PFSK-1 (cell line): ENCODE data around the gene ARFIP2.

ENCODE experiments used
- FOXP2 ChIP-seq: optimal IDR thresholded peaks from 2 replicates; pipeline ENCODE3; 2011; ENCODE audit warnings: borderline replicate concordance, control low read depth, inconsistent platforms; ENCODE audit not compliant: insufficient read depth; ENCODE audit errors: extremely low read length, extremely low read depth
- POLR2AphosphoS5 ChIP-seq: IDR thresholded peaks from 2 replicates; pipeline ENCODE4 v1.6.1; 2012; ENCODE audit warnings: low read depth, mild to moderate bottlenecking, control low read depth, low read length, moderate library complexity
- SIN3A ChIP-seq: IDR thresholded peaks from 2 replicates; pipeline ENCODE4 v1.6.1; 2012; ENCODE audit warnings: mild to moderate bottlenecking, low read length, moderate library complexity, borderline replicate concordance; ENCODE audit not compliant: insufficient read depth
- TAF1 ChIP-seq: IDR thresholded peaks from 2 replicates; pipeline ENCODE4 v1.6.1; 2012; ENCODE audit warnings: low read length, control low read depth, borderline replicate concordance; ENCODE audit not compliant: insufficient read depth
- TF ChIP-seq, protein P1 (sequence below), 2 experiments: IDR thresholded peaks; 2 replicates each; pipeline versions ENCODE4 v1.6.1 to v1.8.0; 2011 to 2012; ENCODE audit warnings: low read depth in 2 of 2, low read length in 2 of 2, control low read depth in 1 of 2, inconsistent platforms in 1 of 2, mild to moderate bottlenecking in 1 of 2, moderate library complexity in 1 of 2; ENCODE audit not compliant: insufficient read depth in 1 of 2

The ARFIP2 gene

DNA sequence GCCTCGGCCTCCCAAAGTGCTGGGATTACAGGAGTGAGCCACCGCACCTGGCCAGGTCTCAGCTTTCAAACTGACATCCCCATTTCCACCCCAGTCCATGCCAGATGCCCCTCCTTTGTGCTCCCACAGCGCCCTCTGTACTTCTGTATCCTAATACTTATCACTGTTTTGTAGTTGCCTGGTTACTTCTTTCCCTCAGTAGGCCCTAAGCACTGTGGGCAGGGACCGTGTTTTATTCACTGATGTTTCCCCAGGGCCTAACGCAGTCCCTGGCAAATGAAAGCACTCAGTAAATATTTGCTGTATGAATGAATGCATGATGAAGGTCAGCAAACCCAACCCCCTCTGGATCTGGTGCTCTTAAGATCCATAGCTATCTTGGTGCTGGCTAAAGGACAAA is 5.2 kb downstream of the ARFIP2 start:
- TF ChIP-seq TAF1 (no peak), FOXP2 (no peak), POLR2AphosphoS5 (no peak), SIN3A (no peak)
- TF ChIP-seq, protein P1, sequence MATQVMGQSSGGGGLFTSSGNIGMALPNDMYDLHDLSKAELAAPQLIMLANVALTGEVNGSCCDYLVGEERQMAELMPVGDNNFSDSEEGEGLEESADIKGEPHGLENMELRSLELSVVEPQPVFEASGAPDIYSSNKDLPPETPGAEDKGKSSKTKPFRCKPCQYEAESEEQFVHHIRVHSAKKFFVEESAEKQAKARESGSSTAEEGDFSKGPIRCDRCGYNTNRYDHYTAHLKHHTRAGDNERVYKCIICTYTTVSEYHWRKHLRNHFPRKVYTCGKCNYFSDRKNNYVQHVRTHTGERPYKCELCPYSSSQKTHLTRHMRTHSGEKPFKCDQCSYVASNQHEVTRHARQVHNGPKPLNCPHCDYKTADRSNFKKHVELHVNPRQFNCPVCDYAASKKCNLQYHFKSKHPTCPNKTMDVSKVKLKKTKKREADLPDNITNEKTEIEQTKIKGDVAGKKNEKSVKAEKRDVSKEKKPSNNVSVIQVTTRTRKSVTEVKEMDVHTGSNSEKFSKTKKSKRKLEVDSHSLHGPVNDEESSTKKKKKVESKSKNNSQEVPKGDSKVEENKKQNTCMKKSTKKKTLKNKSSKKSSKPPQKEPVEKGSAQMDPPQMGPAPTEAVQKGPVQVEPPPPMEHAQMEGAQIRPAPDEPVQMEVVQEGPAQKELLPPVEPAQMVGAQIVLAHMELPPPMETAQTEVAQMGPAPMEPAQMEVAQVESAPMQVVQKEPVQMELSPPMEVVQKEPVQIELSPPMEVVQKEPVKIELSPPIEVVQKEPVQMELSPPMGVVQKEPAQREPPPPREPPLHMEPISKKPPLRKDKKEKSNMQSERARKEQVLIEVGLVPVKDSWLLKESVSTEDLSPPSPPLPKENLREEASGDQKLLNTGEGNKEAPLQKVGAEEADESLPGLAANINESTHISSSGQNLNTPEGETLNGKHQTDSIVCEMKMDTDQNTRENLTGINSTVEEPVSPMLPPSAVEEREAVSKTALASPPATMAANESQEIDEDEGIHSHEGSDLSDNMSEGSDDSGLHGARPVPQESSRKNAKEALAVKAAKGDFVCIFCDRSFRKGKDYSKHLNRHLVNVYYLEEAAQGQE (IDR thresholded peaks at IDR 0.05; ENCODE audit: insufficient read depth in 1 of 2, low read depth in 2 of 2, low read length in 2 of 2): no peak

DNA sequence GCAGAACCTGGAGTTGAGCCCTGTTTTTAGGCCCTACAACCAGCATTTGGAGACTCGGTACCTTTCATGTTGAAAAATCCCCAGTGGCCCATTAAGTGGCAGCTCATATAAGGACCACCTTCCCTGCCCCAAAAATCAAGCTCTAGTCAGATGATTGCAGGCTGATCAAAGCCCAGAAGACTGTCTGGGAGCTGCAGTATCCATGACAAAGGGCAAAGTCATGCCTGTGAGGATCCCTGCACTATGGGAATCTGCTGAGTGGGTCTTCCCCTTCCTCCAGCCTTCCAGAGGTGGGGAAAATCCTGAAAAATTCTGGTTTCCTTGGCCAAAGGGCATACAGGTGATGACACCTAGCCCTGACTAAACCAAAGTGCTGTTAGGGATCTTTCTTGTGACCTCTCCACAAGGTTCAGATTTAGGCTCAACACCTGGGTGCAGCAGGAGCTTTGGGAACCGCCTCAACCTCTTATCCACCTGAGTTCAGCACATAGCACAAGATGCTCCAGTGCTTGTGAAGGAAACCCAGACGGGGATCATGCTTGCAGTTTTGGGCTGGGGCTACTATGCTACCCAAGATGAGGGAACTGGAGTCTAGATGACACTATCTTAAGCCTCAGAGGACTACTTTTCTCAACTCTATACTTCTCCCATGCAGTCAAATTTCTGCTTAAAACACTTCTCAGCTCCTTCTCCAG is 6.2 kb downstream of the ARFIP2 start:
- TF ChIP-seq SIN3A (no peak), TAF1 (no peak), POLR2AphosphoS5 (peak; percentile 58; the same call in 1 of the 2 replicates), FOXP2 (no peak)
- TF ChIP-seq, protein P1 (IDR thresholded peaks at IDR 0.05; ENCODE audit: insufficient read depth in 1 of 2, low read depth in 2 of 2, low read length in 2 of 2): no peak

DNA sequence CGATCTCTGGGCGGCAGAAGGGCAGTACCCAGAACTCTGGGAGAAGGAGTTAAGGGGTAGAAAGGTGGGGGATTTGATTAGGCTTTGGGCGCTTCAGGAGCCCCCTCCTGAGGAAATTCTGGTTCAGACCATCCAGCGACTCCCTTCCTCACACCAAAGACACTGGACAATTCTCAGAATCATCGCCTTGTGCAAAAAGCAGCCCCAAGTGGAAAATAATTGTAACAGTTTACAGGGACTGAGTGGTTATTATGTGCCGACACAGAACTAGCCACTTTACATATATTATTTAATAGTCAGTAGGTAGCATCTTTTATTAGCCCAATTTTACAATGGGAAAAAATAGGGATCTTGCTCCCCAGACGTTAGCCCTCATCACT is 6.7 kb downstream of the ARFIP2 start:
- TF ChIP-seq TAF1 (no peak), POLR2AphosphoS5 (no peak), FOXP2 (no peak), SIN3A (no peak)
- TF ChIP-seq, protein P1 (IDR thresholded peaks at IDR 0.05; ENCODE audit: insufficient read depth in 1 of 2, low read depth in 2 of 2, low read length in 2 of 2): no peak

DNA sequence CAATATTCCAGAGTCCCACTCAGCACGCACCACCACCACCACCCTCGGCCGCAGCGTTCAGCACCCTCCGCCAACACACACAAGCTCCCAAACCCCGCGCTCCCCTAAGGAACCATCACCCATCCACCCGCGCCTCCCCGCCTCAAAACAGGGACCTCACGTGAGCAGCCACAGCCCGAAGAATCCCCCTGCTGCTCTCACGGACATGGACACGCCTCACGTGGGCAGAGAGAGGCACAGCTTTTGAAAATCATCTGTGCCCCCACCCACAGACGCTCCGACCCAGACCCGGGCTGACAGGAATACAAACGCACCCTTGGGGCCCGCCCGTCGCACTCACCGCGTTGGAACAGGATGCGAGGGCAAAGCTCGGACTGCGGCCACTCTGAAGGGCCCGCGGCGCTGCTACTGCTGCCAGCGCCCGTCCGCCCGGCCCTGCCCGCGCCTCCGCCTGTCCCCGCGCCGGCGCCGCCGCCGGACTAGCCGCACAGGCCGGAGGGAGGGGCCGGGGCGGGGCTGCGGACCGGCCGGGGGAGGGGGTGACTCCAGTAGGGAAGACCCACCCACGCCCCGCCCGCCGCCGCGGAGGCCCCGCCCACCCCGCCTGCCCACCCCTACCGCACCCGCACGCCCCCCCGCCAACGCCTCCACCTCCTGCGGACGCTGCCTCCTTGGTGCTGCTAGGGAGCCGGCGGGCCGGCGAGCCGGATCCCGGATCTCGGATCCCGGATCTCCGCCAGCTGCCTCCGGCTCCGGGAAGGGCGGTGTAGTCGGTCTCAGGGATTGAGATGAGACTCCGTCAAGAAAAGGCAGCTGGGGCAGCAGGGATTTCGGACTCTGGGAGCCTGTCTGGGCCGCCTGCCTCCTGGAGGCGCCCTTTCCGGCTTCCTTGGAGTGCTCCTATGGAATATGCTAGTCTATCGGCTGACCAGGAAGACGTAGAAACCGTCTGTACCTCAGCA is 7.4 kb downstream of the ARFIP2 start, which contains the start of gene TRIM3:
TRIM3 (minus strand) TSS at position 491 of the 962 bp plus-strand sequence. CDS start 8,246 bp downstream, outside the sequence.
- TF ChIP-seq, protein P1 (IDR thresholded peaks at IDR 0.05; ENCODE audit: insufficient read depth in 1 of 2, low read depth in 2 of 2, low read length in 2 of 2): no peak
- TF ChIP-seq TAF1 (peak; percentile 63; the same call in 1 of the 2 replicates), POLR2AphosphoS5 (peak; percentile 94), FOXP2 (peak; percentile 9), SIN3A (peak; percentile 73; the same call in 1 of the 2 replicates)
